Naive thymus-derived CD4-positive, alpha-beta T cell (primary cell): ENCODE results near the gene HHIP. TPM values are rescaled to one million over a fixed set of nuclear protein-coding genes. Genes with fewer than 3 reads are reported as not detected.

Experiments
- ATAC-seq: fragments of 150-1000 bp; cut with Tn5 transposase; 2 replicates; pipeline ENCODE4 v1.10.0; 2021; ENCODE audit warnings: mild to moderate bottlenecking, moderate library complexity
- CTCF ChIA-PET: fragments of 350-600 bp; sonication (Branson Sonifier 250); formaldehyde crosslinking; loops from one replicate; lab custom pipeline; 2021; ENCODE audit warnings: antibody characterized with exemption; lab: Charles Lee
- POLR2A ChIA-PET: fragments of 350-600 bp; sonication (Branson Sonifier 250); formaldehyde crosslinking; loops from one replicate; lab custom pipeline; 2021; ENCODE audit warnings: antibody characterized with exemption, inconsistent platforms; lab: Charles Lee
- DNase-seq, 9 donors: peaks; one replicate each; pipeline versions ENCODE4 v3.0.0 to v3.0.0-alpha.2; 2020 to 2022; ENCODE audit warnings: mixed read lengths in 1 of 9
- H3K27ac ChIP-seq: one replicate; pipeline ENCODE4 v1.7.0; 2013; ENCODE audit warnings: mild to moderate bottlenecking, low read depth, low read length, moderate library complexity
- H3K27me3 ChIP-seq, 2 donors: one replicate each; pipeline ENCODE4 v1.7.0; 2013; ENCODE audit warnings: low read length in 2 of 2, mild to moderate bottlenecking in 2 of 2, moderate library complexity in 2 of 2; ENCODE audit not compliant: control insufficient read depth in 2 of 2, insufficient read depth in 2 of 2
- H3K36me3 ChIP-seq, 3 experiments: 1 replicate in 2 of 3; 2 replicates in 1 of 3; pipeline ENCODE4 v1.7.0; 2013; ENCODE audit warnings: low read length in 3 of 3, mild to moderate bottlenecking in 3 of 3, moderate library complexity in 1 of 3; ENCODE audit not compliant: insufficient read depth in 3 of 3, control insufficient read depth in 2 of 3
- H3K4me1 ChIP-seq, 2 donors: one replicate each; pipeline ENCODE4 v1.7.0; 2013; ENCODE audit warnings: low read length in 2 of 2, mild to moderate bottlenecking in 2 of 2, moderate library complexity in 1 of 2; ENCODE audit not compliant: control insufficient read depth in 2 of 2, insufficient read depth in 2 of 2
- H3K4me3 ChIP-seq: 2 replicates; pipeline ENCODE4 v1.7.0; 2013; ENCODE audit warnings: mild to moderate bottlenecking, low read length
- H3K9me3 ChIP-seq, 3 experiments: 1 replicate in 2 of 3; 2 replicates in 1 of 3; pipeline ENCODE4 v1.7.0; 2013; ENCODE audit warnings: low read length in 3 of 3; ENCODE audit not compliant: control insufficient read depth in 2 of 3
- H3K27ac Mint-ChIP-seq, 9 donors: one replicate each; pipeline ENCODE4 v1.8.0; 2020 to 2022; ENCODE audit warnings: mixed read lengths in 9 of 9, mild to moderate bottlenecking in 8 of 9, moderate library complexity in 5 of 9, inconsistent platforms in 2 of 9
- H3K27me3 Mint-ChIP-seq, 5 donors: one replicate each; pipeline ENCODE4 v1.8.0; 2021 to 2022; ENCODE audit warnings: mixed read lengths in 5 of 5, mild to moderate bottlenecking in 1 of 5
- H3K36me3 Mint-ChIP-seq, 5 donors: one replicate each; pipeline ENCODE4 v1.8.0; 2020 to 2022; ENCODE audit warnings: mixed read lengths in 5 of 5, mild to moderate bottlenecking in 3 of 5, inconsistent platforms in 1 of 5
- H3K4me1 Mint-ChIP-seq, 7 donors: one replicate each; pipeline ENCODE4 v1.8.0; 2020 to 2022; ENCODE audit warnings: mixed read lengths in 7 of 7, mild to moderate bottlenecking in 3 of 7, inconsistent platforms in 1 of 7
- H3K4me3 Mint-ChIP-seq, 10 donors: one replicate each; pipeline ENCODE4 v1.8.0; 2020 to 2022; ENCODE audit warnings: mild to moderate bottlenecking in 10 of 10, mixed read lengths in 10 of 10, moderate library complexity in 6 of 10, inconsistent platforms in 2 of 10
- H3K9me3 Mint-ChIP-seq, 11 donors: one replicate each; pipeline ENCODE4 v1.8.0; 2020 to 2022; ENCODE audit warnings: mixed read lengths in 11 of 11, mild to moderate bottlenecking in 4 of 11, inconsistent platforms in 1 of 11, moderate library complexity in 1 of 11
- intact Hi-C, 2 donors: fragments of 100-400 bp; cut with micrococcal nuclease; formaldehyde crosslinking; loops; one replicate each; pipeline ENCODE4 v1.15.1; 2023
- polyA plus RNA-seq, 2 donors: library from polyadenylated mRNA; unstranded; fragments of 300-500 nt; fragmentation: Illumina TruSeq; gene quantifications; one replicate each; pipeline ENCODE4 v1.2.3, GENCODE V29; 2021
- total RNA-seq, 6 experiments: library from RNA in 5 of 6; stranded (reverse) in 5 of 6; gene quantifications; 1 replicate in 5 of 6; 2 replicates in 1 of 6; pipeline ENCODE4 v1.2.3 and lab custom pipeline; 2021 to 2026

The HHIP gene, protein sequence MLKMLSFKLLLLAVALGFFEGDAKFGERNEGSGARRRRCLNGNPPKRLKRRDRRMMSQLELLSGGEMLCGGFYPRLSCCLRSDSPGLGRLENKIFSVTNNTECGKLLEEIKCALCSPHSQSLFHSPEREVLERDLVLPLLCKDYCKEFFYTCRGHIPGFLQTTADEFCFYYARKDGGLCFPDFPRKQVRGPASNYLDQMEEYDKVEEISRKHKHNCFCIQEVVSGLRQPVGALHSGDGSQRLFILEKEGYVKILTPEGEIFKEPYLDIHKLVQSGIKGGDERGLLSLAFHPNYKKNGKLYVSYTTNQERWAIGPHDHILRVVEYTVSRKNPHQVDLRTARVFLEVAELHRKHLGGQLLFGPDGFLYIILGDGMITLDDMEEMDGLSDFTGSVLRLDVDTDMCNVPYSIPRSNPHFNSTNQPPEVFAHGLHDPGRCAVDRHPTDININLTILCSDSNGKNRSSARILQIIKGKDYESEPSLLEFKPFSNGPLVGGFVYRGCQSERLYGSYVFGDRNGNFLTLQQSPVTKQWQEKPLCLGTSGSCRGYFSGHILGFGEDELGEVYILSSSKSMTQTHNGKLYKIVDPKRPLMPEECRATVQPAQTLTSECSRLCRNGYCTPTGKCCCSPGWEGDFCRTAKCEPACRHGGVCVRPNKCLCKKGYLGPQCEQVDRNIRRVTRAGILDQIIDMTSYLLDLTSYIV
- under 1 TPM in 1 of 5 experiments, not detected in 4; 0.19 TPM for total RNA-seq
- polyA plus RNA-seq, result not detected
- not detected for total RNA-seq (lab: John Stamatoyannopoulos, UW)

GRCh38 chr4:144645631-144646522 is at the start of gene HHIP:
Gene HHIP, plus strand, starts transcription at chr4:144646156. Its CDS starts 520 bp downstream, at chr4:144646676.
- peak within 1 kb of the TSS; percentile 78 to 91 (median 86) for H3K4me3 Mint-ChIP-seq
- ATAC-seq (peak; percentile 70), DNase-seq (peak in 7 of 9 donors; percentile 2 to 47 (median 32))
- H3K27me3 Mint-ChIP-seq, result peaks cover 52 to 64% (median 61%) of the 10 kb centered on the region in 5 donors
- Histone ChIP-seq H3K9me3 (no peaks in the 10 kb centered on the region), H3K27ac (no peak within 1 kb of the TSS), H3K36me3 (no peaks in the 10 kb centered on the region), H3K27me3 (peaks cover 0 to 11% of the 10 kb centered on the region in 2 donors), H3K4me1 (no peaks in the 10 kb centered on the region), H3K4me3 (no peak within 1 kb of the TSS)
- intact Hi-C loops, result loop anchor here in 1 of 2 donors (10.0 kb wide), 1 partner anchor 419 kb away; no protein-coding TSS in a partner anchor
- peaks cover 10 to 27% (median 23%) of the 10 kb centered on the region in 7 donors for H3K4me1 Mint-ChIP-seq
- no peak within 1 kb of the TSS for H3K27ac Mint-ChIP-seq
- H3K9me3 Mint-ChIP-seq, result peaks cover 0 to 3% (median 0%) of the 10 kb centered on the region in 11 donors
- no peaks in the 10 kb centered on the region for H3K36me3 Mint-ChIP-seq
- POLR2A ChIA-PET, result no interaction called here
- CTCF ChIA-PET, result no interaction called here

- CTCF ChIA-PET, result no interaction called here
- POLR2A ChIA-PET, result no interaction called here
- H3K9me3 ChIP-seq, result no peaks in the 10 kb centered on the region
- Mint-ChIP-seq H3K27ac (no peak overlapping the region), H3K36me3 (no peaks in the 10 kb centered on the region), H3K9me3 (peaks cover 0 to 18% (median 0%) of the 10 kb centered on the region in 11 donors), H3K4me1 (no peaks in the 10 kb centered on the region), H3K27me3 (peaks cover 0 to 7% (median 4%) of the 10 kb centered on the region in 5 donors), H3K4me3 (no peak overlapping the region)
- H3K36me3 ChIP-seq, result no peaks in the 10 kb centered on the region
- no peak for DNase-seq
- H3K27ac ChIP-seq, result no peak overlapping the region
- H3K4me3 ChIP-seq, result no peak overlapping the region
- intact Hi-C loops, result no loop called here
- no peak for ATAC-seq
- H3K27me3 ChIP-seq, result no peaks in the 10 kb centered on the region
- H3K4me1 ChIP-seq, result no peaks in the 10 kb centered on the region
These were observed 48.8 kb upstream of the HHIP start for GRCh38 chr4:144597171-144597570.

- Mint-ChIP-seq H3K4me1 (no peaks in the 10 kb centered on the region), H3K4me3 (no peak overlapping the region), H3K27me3 (peaks cover 0 to 4% (median 0%) of the 10 kb centered on the region in 5 donors), H3K36me3 (no peaks in the 10 kb centered on the region), H3K27ac (no peak overlapping the region), H3K9me3 (peaks cover 0 to 20% (median 3%) of the 10 kb centered on the region in 11 donors)
- DNase-seq, result no peak
- Histone ChIP-seq H3K27ac (no peak overlapping the region), H3K27me3 (no peaks in the 10 kb centered on the region), H3K9me3 (no peaks in the 10 kb centered on the region), H3K4me3 (no peak overlapping the region), H3K36me3 (no peaks in the 10 kb centered on the region), H3K4me1 (no peaks in the 10 kb centered on the region)
- no peak for ATAC-seq
- POLR2A ChIA-PET, result no interaction called here
- CTCF ChIA-PET, result no interaction called here
- intact Hi-C loops, result no loop called here
These were observed 46.3 kb upstream of the HHIP start for GRCh38 chr4:144599621-144600020.

DNA sequence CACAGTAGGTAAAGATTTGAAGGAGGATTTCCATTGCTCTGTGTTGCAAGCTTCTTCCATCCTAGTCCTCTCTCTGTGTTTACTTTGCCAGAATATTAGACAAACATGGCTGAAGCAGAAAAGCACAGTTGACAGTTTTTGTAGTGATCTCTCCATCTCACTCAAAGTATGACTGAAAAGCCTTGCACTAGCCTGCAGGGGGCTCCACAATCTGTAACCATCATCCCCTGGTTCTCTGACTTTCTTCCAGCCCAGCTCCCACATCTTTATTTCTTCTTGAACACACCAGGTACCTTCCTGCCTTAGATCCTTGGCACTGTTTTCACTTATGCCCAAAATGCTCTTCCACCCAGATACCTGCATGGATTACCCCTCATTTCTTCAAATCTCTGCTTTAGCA is 34.1 kb upstream of the HHIP start:
- intact Hi-C loops, result loop anchor here in 1 of 2 donors (1.0 kb wide), 1 partner anchor 449 kb away; no protein-coding TSS in a partner anchor
- CTCF ChIA-PET, result no interaction called here

GRCh38 chr4:144614850-144615585 is 30.9 kb upstream of the HHIP start:
- Histone ChIP-seq H3K27me3 (no peaks in the 10 kb centered on the region), H3K9me3 (no peaks in the 10 kb centered on the region), H3K27ac (no peak overlapping the region), H3K4me3 (no peak overlapping the region), H3K4me1 (no peaks in the 10 kb centered on the region), H3K36me3 (no peaks in the 10 kb centered on the region)
- Mint-ChIP-seq H3K4me1 (no peaks in the 10 kb centered on the region), H3K4me3 (no peak overlapping the region), H3K9me3 (peaks cover 0 to 9% (median 0%) of the 10 kb centered on the region in 11 donors), H3K27me3 (peaks cover 3 to 20% (median 8%) of the 10 kb centered on the region in 5 donors), H3K27ac (no peak overlapping the region), H3K36me3 (no peaks in the 10 kb centered on the region)
- ATAC-seq (no peak), DNase-seq (no peak)
- ChIA-PET CTCF (no interaction called here), POLR2A (no interaction called here)
- intact Hi-C loops, result no loop called here

More for the DNA sequence above, 34.1 kb upstream of the HHIP start:
- Mint-ChIP-seq H3K27me3 (peaks cover 3 to 20% (median 10%) of the 10 kb centered on the region in 5 donors), H3K36me3 (no peaks in the 10 kb centered on the region), H3K4me3 (no peak overlapping the region), H3K9me3 (peaks cover 0 to 9% (median 1%) of the 10 kb centered on the region in 11 donors), H3K27ac (no peak overlapping the region), H3K4me1 (no peaks in the 10 kb centered on the region)
- POLR2A ChIA-PET, result no interaction called here
- H3K36me3 ChIP-seq, result no peaks in the 10 kb centered on the region
- H3K4me1 ChIP-seq, result no peaks in the 10 kb centered on the region
- DNase-seq (no peak), ATAC-seq (no peak)
- H3K4me3 ChIP-seq, result no peak overlapping the region
- H3K27ac ChIP-seq, result no peak overlapping the region
- no peaks in the 10 kb centered on the region for H3K27me3 ChIP-seq
- no peaks in the 10 kb centered on the region for H3K9me3 ChIP-seq

DNA sequence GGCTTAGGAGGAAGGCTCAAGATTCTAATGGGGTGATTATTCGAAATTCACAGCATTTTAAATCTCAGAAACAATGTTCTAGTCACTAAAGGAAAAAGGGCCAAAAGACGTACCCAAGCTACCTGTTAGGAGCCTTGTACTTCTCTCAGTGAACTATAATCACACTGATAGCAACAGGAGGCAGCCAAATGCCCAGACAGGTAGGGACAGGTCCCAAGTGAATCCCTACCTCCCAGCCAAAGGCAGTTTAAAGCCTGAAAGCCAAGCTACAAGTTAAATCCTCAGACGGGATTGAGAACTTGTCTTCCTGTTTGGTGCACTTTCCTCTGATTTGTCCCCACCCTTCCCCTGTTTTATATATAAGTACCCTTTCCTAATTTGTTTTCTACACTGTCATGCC is 24.3 kb upstream of the HHIP start:
- H3K4me3 Mint-ChIP-seq, result no peak overlapping the region
- CTCF ChIA-PET, result no interaction called here

More for the DNA sequence above, 24.3 kb upstream of the HHIP start:
- Histone ChIP-seq H3K27me3 (no peaks in the 10 kb centered on the region), H3K27ac (no peak overlapping the region), H3K36me3 (no peaks in the 10 kb centered on the region), H3K9me3 (no peaks in the 10 kb centered on the region), H3K4me1 (no peaks in the 10 kb centered on the region), H3K4me3 (no peak overlapping the region)
- intact Hi-C loops, result no loop called here
- ATAC-seq, result no peak
- DNase-seq, result no peak
- Mint-ChIP-seq H3K4me1 (no peaks in the 10 kb centered on the region), H3K27ac (no peak overlapping the region), H3K9me3 (peaks cover 0 to 5% (median 0%) of the 10 kb centered on the region in 11 donors), H3K27me3 (peaks cover 0 to 8% (median 0%) of the 10 kb centered on the region in 5 donors), H3K36me3 (no peaks in the 10 kb centered on the region)
- POLR2A ChIA-PET, result no interaction called here
